Measurements from ENCODE around the gene BAG1. TPM values are rescaled to one million over a fixed set of nuclear protein-coding genes. Genes with fewer than 3 reads are reported as not detected.

Gene BAG1
- total RNA-seq, 2 donors from 2014 or later: 38.7 to 39.9 TPM

DNA sequence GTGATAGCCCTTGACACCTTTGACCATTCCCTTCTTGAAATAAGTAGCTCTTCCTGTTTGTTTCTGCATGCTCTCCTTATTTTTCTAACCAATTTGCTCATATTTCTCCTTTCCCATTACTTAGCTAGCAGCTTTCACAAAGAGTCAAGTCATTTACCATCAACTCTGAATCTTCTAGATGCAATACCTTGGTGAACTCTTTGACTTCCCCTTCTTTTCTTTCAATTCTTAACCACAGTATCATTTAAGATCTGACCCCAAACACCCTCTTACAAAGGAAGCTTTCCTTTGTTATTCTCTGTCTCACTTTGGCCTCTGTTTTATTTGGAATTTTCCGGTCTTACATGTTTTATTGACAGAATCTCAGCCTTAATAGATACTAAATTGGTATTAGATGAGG lies 39.9 kb upstream of the BAG1 start:
- peaks cover 47% of the 10 kb centered on the region for H3K36me3 Mint-ChIP-seq (ENCODE audit: low read depth)
- H3K9me3 ChIP-seq (ENCODE audit: control insufficient read depth, low read length): no peaks in the 10 kb centered on the region
- H3K36me3 ChIP-seq (ENCODE audit: control insufficient read depth, insufficient read depth, low read length): peaks cover 95% of the 10 kb centered on the region
- no peaks in the 10 kb centered on the region for H3K9me3 Mint-ChIP-seq
- H3K4me3 Mint-ChIP-seq: no peak overlapping the region
- 91% methylated on average over 1 of the region's 1 CpG; no CpG with 5 or more reads in 1 of the 2 experiments for whole genome bisulfite sequencing, 2 experiments (ENCODE audit: insufficient coverage in 1 of 2, insufficient read length in 1 of 2)
- no peaks in the 10 kb centered on the region for H3K4me1 ChIP-seq (ENCODE audit: control insufficient read depth, insufficient read depth, low read length)
- H3K9ac ChIP-seq (ENCODE audit: extremely low read depth, low read length, poor library complexity, severe bottlenecking): no peak overlapping the region
- no peaks in the 10 kb centered on the region for H3K4me1 Mint-ChIP-seq
- no peak for DNase-seq
- TF ChIP-seq, protein P1, sequence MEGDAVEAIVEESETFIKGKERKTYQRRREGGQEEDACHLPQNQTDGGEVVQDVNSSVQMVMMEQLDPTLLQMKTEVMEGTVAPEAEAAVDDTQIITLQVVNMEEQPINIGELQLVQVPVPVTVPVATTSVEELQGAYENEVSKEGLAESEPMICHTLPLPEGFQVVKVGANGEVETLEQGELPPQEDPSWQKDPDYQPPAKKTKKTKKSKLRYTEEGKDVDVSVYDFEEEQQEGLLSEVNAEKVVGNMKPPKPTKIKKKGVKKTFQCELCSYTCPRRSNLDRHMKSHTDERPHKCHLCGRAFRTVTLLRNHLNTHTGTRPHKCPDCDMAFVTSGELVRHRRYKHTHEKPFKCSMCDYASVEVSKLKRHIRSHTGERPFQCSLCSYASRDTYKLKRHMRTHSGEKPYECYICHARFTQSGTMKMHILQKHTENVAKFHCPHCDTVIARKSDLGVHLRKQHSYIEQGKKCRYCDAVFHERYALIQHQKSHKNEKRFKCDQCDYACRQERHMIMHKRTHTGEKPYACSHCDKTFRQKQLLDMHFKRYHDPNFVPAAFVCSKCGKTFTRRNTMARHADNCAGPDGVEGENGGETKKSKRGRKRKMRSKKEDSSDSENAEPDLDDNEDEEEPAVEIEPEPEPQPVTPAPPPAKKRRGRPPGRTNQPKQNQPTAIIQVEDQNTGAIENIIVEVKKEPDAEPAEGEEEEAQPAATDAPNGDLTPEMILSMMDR (conservative IDR thresholded peaks at IDR 0.05): no peak
- H3K4me3 ChIP-seq (ENCODE audit: low read length): no peak overlapping the region
- no peaks in the 10 kb centered on the region for H3K27me3 ChIP-seq (ENCODE audit: control insufficient read depth, insufficient read depth, low read length, poor library complexity, severe bottlenecking)
- no peaks in the 10 kb centered on the region for H3K27me3 Mint-ChIP-seq (ENCODE audit: insufficient read depth)
- no peak overlapping the region for H3K27ac ChIP-seq (ENCODE audit: low read depth, low read length)
- H3K27ac Mint-ChIP-seq: no peak overlapping the region

DNA sequence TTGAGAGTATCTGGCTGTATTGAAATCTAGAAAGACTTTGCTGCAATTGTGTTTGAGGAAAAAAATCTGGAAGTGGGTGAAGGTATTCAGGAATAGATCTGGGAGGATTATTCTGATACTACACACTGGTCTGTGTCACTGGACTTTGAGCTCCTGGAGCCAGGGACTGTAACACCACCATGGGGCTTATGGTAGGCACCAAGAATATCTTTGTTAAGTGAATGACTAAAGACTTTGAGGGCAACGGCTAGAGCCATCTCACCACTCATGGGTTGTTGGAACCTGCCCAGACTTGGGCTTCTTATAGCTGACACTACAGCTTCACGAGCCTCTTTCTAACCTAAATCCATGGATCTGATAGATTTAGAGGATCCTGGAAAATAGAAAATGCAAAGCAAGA lies 36.0 kb upstream of the BAG1 start:
- Mint-ChIP-seq H3K4me3 (no peak overlapping the region), H3K36me3 (ENCODE audit: low read depth) (peaks cover 51% of the 10 kb centered on the region), H3K27me3 (ENCODE audit: insufficient read depth) (no peaks in the 10 kb centered on the region), H3K4me1 (peaks cover 11% of the 10 kb centered on the region), H3K27ac (peak overlapping the region; percentile 59), H3K9me3 (no peaks in the 10 kb centered on the region)
- Histone ChIP-seq H3K36me3 (ENCODE audit: control insufficient read depth, insufficient read depth, low read length) (peaks cover 98% of the 10 kb centered on the region), H3K4me3 (ENCODE audit: low read length) (no peak overlapping the region), H3K9me3 (ENCODE audit: control insufficient read depth, low read length) (no peaks in the 10 kb centered on the region), H3K4me1 (ENCODE audit: control insufficient read depth, insufficient read depth, low read length) (peaks cover 5% of the 10 kb centered on the region), H3K9ac (ENCODE audit: extremely low read depth, low read length, poor library complexity, severe bottlenecking) (no peak overlapping the region), H3K27ac (ENCODE audit: low read depth, low read length) (no peak overlapping the region), H3K27me3 (ENCODE audit: control insufficient read depth, insufficient read depth, low read length, poor library complexity, severe bottlenecking) (no peaks in the 10 kb centered on the region)
- TF ChIP-seq, protein P1 (conservative IDR thresholded peaks at IDR 0.05): no peak
- 97 to 100% methylated on average over 1 to 2 of the region's 2 CpGs for WGBS, 2 experiments (ENCODE audit: insufficient coverage in 1 of 2, insufficient read length in 1 of 2)
- DNase-seq: no peak

DNA sequence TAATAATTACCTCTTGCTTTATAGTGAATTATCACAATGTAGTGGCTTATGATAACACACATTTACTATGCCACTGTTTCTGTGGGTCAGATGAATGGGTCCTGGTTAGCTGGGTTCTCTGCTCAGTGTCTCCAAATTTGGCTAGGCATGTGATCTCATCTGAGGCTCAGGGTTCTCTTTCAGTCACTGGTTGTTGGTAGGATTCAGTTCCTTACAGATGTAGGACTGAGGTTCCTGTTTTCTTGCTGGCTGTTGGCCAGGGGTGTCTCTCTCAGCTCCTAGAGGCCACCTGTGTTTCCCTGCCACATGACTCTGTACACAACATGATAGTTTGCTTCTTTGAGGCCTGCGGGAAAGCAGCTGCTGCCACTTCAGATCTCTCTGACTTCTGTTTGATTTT lies 32.9 kb upstream of the BAG1 start:
- Histone ChIP-seq H3K4me3 (ENCODE audit: low read length) (no peak overlapping the region), H3K9me3 (ENCODE audit: control insufficient read depth, low read length) (no peaks in the 10 kb centered on the region), H3K36me3 (ENCODE audit: control insufficient read depth, insufficient read depth, low read length) (peaks cover 98% of the 10 kb centered on the region), H3K9ac (ENCODE audit: extremely low read depth, low read length, poor library complexity, severe bottlenecking) (no peak overlapping the region), H3K27me3 (ENCODE audit: control insufficient read depth, insufficient read depth, low read length, poor library complexity, severe bottlenecking) (no peaks in the 10 kb centered on the region), H3K4me1 (ENCODE audit: control insufficient read depth, insufficient read depth, low read length) (peaks cover 5% of the 10 kb centered on the region), H3K27ac (ENCODE audit: low read depth, low read length) (no peak overlapping the region)
- H3K27me3 Mint-ChIP-seq (ENCODE audit: insufficient read depth): no peaks in the 10 kb centered on the region
- H3K4me3 Mint-ChIP-seq: no peak overlapping the region
- H3K27ac Mint-ChIP-seq: peak overlapping the region; percentile 42
- peaks cover 55% of the 10 kb centered on the region for H3K36me3 Mint-ChIP-seq (ENCODE audit: low read depth)
- H3K4me1 Mint-ChIP-seq: peaks cover 12% of the 10 kb centered on the region
- DNase-seq: no peak
- WGBS, 2 experiments (ENCODE audit: insufficient coverage in 1 of 2, insufficient read length in 1 of 2): 85% methylated on average over 1 of the region's 1 CpG; no CpG with 5 or more reads in 1 of the 2 experiments
- H3K9me3 Mint-ChIP-seq: no peaks in the 10 kb centered on the region
- TF ChIP-seq, protein P1 (conservative IDR thresholded peaks at IDR 0.05): no peak
